ACC112 (cell line): Measurements from ENCODE around the gene ZNF567.
"Not testable (repeated sequence)": the region's sequence is repeated elsewhere in the genome, so short reads cannot be mapped to it uniquely, and the experiment has no call there.

Source experiments
- H2AFZ ChIP-seq: fragments of 200-600 bp; sonication (generic); one replicate; pipeline ENCODE4 v1.6.0; 2017; ENCODE audit warnings: antibody characterized with exemption, low read length; ENCODE audit not compliant: unreplicated experiment
- H3K27ac ChIP-seq: fragments of 200-600 bp; sonication (generic); 2 replicates; pipeline ENCODE4 v1.5.1; 2014; ENCODE audit warnings: low read depth, mild to moderate bottlenecking, antibody characterized with exemption, low read length, moderate library complexity
- H3K27me3 ChIP-seq: fragments of 200-600 bp; sonication (generic); 2 replicates; pipeline ENCODE4 v1.6.1; 2014; ENCODE audit warnings: mild to moderate bottlenecking, antibody characterized with exemption, low read length, moderate library complexity, mixed read lengths; ENCODE audit not compliant: insufficient read depth
- H3K36me3 ChIP-seq: fragments of 200-600 bp; sonication (generic); 2 replicates; pipeline ENCODE4 v1.6.1; 2016; ENCODE audit warnings: mild to moderate bottlenecking, antibody characterized with exemption, low read length, moderate library complexity, mixed read lengths; ENCODE audit not compliant: insufficient read depth
- H3K4me1 ChIP-seq: fragments of 200-600 bp; sonication (generic); one replicate; pipeline ENCODE4 v1.6.1; 2016; ENCODE audit warnings: low read length, mixed read lengths; ENCODE audit not compliant: insufficient read depth, unreplicated experiment, control insufficient read depth
- H3K4me3 ChIP-seq: fragments of 200-600 bp; sonication (generic); 2 replicates; pipeline ENCODE4 v1.5.1; 2014; ENCODE audit warnings: mild to moderate bottlenecking, low read depth, low read length
- H3K79me2 ChIP-seq: fragments of 200-600 bp; sonication (generic); one replicate; pipeline ENCODE4 v1.6.0; 2016; ENCODE audit warnings: low read length; ENCODE audit not compliant: control insufficient read depth, unreplicated experiment, insufficient read depth

The ZNF567 gene

DNA sequence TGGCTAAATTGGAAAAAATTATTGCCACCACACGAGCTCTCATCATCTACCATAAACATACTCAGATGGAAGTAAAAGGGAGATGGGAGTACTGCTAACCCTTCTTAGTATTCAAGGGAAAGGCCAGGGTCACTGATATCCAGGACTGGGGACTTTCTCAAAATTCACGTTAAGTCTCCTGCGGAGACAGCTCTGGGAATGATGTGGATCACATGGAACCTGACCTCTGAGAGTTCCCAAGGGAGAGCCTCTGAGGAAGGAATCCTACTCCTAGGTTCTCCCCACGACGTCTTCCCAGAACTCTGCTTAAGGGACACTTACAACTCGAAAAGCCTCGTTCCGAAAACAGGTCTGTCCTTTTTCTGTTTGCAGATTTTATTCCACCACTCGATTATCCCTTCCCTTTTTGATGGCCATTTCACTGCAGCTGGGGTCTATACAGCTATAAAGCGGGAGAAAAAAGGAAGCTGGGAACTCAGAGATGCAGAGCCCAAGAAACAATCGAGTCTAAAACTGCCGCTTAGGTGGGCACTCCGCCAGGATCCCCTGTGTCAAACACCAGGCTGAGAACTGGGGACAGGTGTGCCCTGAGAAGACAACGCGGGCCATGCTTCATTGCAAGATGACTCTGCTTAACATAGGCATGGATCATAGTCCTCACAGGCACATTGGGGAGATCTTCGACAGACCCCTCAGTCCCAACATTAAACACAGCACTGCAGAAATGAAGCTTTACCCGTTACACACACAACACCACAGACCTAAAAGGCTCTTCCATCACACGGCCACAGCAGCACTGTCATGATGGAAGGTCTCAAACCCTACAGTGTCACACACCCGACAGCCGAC lies 823 bp upstream of the ZNF567 start:
- peak overlapping the region; percentile 98 for H3K4me3 ChIP-seq
- H3K36me3 ChIP-seq: peaks cover 18% of the 10 kb centered on the region
- peaks cover 3% of the 10 kb centered on the region for H3K4me1 ChIP-seq
- H3K27me3 ChIP-seq: no peaks in the 10 kb centered on the region
- peak overlapping the region; percentile 87 for H2AFZ ChIP-seq
- peaks cover 19% of the 10 kb centered on the region for H3K79me2 ChIP-seq
- no peak overlapping the region for H3K27ac ChIP-seq

DNA sequence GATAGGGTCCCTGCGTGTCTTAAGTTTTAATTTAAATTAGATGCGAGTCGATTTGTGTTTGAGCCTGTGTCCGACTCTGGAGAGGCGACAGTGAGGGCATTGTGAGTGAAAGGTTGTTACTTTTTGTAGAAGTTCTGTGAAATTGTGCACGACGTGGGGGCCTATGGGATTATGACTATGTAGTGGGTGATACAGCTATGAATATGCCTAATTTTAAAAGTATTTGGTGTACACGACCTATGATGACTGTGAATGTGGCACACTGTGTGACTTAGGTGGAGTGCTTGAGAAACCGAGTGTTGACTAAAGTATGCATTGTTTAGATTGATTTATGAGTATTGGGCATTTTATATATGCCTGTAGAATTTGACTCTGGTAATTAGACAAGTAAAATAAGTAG lies 646 bp downstream of the ZNF567 start:
- Histone ChIP-seq H3K4me3 (peak overlapping the region; percentile 98), H2AFZ (peak overlapping the region; percentile 55), H3K27ac (no peak overlapping the region)

DNA sequence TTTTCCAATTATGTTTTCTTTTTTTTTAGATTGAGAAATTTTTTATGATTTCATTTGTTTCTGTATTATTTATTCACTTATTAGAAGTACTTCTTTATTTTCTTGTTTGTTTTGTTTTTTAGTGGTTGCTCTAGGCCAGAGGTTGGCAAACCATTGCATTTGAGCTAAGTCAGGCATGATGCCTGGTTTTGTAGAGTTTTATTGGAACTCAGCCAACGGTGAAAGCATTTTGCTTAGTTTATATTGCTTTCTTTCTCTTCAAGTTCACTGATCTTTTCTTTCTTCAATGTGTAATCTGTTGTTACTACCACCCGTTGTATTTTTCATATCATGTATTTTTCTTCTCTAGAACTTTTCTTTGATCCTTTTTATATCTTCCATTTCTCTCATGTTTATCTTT lies 19.7 kb downstream of the ZNF567 start:
- no peaks in the 10 kb centered on the region for H3K4me1 ChIP-seq
- peaks cover 22% of the 10 kb centered on the region for H3K79me2 ChIP-seq
- H3K36me3 ChIP-seq: peaks cover 40% of the 10 kb centered on the region
- H3K27me3 ChIP-seq: no peaks in the 10 kb centered on the region
- no peak overlapping the region for H3K4me3 ChIP-seq
- H3K27ac ChIP-seq: no peak overlapping the region
- H2AFZ ChIP-seq: no peak overlapping the region

More for the DNA sequence above, 646 bp downstream of the ZNF567 start:
- Histone ChIP-seq H3K79me2 (peaks cover 19% of the 10 kb centered on the region), H3K36me3 (peaks cover 28% of the 10 kb centered on the region), H3K4me1 (peaks cover 3% of the 10 kb centered on the region), H3K27me3 (no peaks in the 10 kb centered on the region)

DNA sequence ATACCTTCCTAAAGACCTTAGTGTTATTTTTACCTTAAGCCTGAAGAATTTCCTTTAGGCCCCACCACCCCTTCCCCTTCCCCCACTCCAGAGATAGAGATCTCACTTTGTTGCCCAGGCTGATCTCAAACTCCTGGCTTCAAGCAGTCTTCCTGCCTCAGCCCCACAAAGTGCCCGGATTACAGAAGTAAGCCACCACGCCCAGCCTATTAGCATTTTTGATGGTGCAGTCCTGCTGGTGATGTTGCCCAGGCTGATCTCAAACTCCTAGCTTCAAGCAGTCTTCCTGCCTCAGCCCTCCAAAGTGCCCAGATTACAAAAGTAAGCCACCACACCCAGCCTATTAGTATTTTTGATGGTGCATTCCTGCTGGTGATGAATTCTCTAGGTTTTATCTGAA lies 22.0 kb downstream of the ZNF567 start:
- Histone ChIP-seq H2AFZ (no peak overlapping the region), H3K4me1 (no peaks in the 10 kb centered on the region), H3K79me2 (peaks cover 22% of the 10 kb centered on the region), H3K4me3 (no peak overlapping the region), H3K27me3 (no peaks in the 10 kb centered on the region), H3K36me3 (peaks cover 61% of the 10 kb centered on the region), H3K27ac (no peak overlapping the region)

- no peak overlapping the region for H2AFZ ChIP-seq
- H3K4me1 ChIP-seq: no peaks in the 10 kb centered on the region
- no peak overlapping the region for H3K27ac ChIP-seq
- no peak overlapping the region for H3K4me3 ChIP-seq
- no peaks in the 10 kb centered on the region for H3K27me3 ChIP-seq
- H3K79me2 ChIP-seq: no peaks in the 10 kb centered on the region
- H3K36me3 ChIP-seq: peaks cover 61% of the 10 kb centered on the region
These were observed 32.5 kb downstream of the ZNF567 start for GRCh38 chr19:36719687-36720556.

- not testable (repeated sequence) for H3K27ac ChIP-seq, H3K36me3 ChIP-seq, H3K27me3 ChIP-seq, H2AFZ ChIP-seq, H3K4me3 ChIP-seq, H3K79me2 ChIP-seq, H3K4me1 ChIP-seq
These were observed 48.8 kb downstream of the ZNF567 start for GRCh38 chr19:36736166-36736565.

DNA sequence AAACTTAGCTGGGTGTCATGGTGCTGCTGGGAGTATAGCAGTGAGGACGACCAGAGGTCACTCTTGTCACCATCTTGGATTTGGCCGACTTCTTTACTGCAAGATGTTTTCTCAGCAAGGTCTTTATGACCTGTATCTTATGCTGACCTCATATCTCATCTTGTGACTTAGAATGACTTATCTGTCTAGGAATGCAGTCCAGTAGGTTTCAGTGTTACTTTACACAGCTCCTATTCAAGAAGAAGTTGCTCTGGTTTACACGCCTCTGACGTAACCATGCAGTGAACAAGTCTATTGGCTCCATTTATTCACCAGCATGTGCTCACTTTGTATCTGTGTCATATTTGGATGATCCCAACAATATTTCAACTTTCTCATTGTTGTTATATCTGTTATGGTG lies 58.5 kb downstream of the ZNF567 start:
- H3K79me2 ChIP-seq: no peaks in the 10 kb centered on the region
- no peaks in the 10 kb centered on the region for H3K4me1 ChIP-seq
- no peak overlapping the region for H3K27ac ChIP-seq
- H3K27me3 ChIP-seq: no peaks in the 10 kb centered on the region
- H3K4me3 ChIP-seq: no peak overlapping the region
- H2AFZ ChIP-seq: no peak overlapping the region
- peaks cover 44% of the 10 kb centered on the region for H3K36me3 ChIP-seq

DNA sequence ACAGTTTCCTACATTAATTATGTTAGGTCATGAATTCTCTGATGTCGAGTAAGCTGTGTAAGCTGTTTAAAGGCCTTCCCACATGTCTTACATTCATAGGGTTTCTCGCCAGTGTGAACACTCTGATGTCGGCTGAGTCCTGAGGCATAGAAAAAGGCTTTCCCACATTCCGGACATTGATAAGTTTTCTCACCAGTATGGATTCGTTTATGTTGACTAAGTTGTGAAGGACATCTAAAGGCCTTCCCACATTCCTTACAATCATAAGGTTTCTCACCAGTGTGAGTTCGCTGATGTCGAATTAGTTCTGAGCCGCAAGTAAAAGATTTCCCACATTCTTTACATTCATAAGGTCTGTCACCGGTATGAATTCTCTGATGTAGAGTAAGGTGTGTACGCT lies 60.3 kb downstream of the ZNF567 start:
- no peak overlapping the region for H2AFZ ChIP-seq
- H3K79me2 ChIP-seq: no peaks in the 10 kb centered on the region
- H3K4me1 ChIP-seq: no peaks in the 10 kb centered on the region
- no peak overlapping the region for H3K27ac ChIP-seq
- no peak overlapping the region for H3K4me3 ChIP-seq
- H3K27me3 ChIP-seq: no peaks in the 10 kb centered on the region
- peaks cover 60% of the 10 kb centered on the region for H3K36me3 ChIP-seq

- H3K4me1 ChIP-seq: no peaks in the 10 kb centered on the region
- H2AFZ ChIP-seq: no peak overlapping the region
- no peaks in the 10 kb centered on the region for H3K27me3 ChIP-seq
- no peak overlapping the region for H3K27ac ChIP-seq
- peaks cover 65% of the 10 kb centered on the region for H3K36me3 ChIP-seq
- no peak overlapping the region for H3K4me3 ChIP-seq
- no peaks in the 10 kb centered on the region for H3K79me2 ChIP-seq
These were observed 61.2 kb downstream of the ZNF567 start for GRCh38 chr19:36748431-36749275.

- H3K79me2 ChIP-seq, H3K4me1 ChIP-seq, H3K4me3 ChIP-seq, H3K27ac ChIP-seq, H2AFZ ChIP-seq, H3K27me3 ChIP-seq: not testable (repeated sequence)
- H3K36me3 ChIP-seq: peaks cover 70% of the 10 kb centered on the region
These were observed 62.2 kb downstream of the ZNF567 start for GRCh38 chr19:36749613-36750012.
